Endothelial cell of umbilical vein (primary cell): ENCODE measurements around the gene FBXO7. TPM values are rescaled to one million over a fixed set of nuclear protein-coding genes. Genes with fewer than 3 reads are reported as not detected.

ENCODE experiments used
- BruUV-seq: library from RNA; stranded (reverse); fragments of 400-500 nt; replicated peaks from 2 replicates; lab custom pipeline; 2021; lab: Mats Ljungman, UMichigan
- CTCF ChIA-PET: fragments of 300-600, 350-600 bp; sonication (Branson Sonifier 250); formaldehyde crosslinking; loops from one replicate; lab custom pipeline; 2021; ENCODE audit warnings: antibody characterized with exemption, inconsistent platforms; lab: Charles Lee
- POLR2A ChIA-PET: fragments of 300-600, 350-600 bp; sonication (Branson Sonifier 250); formaldehyde crosslinking; loops from one replicate; lab custom pipeline; 2021; ENCODE audit warnings: antibody characterized with exemption, inconsistent platforms; lab: Charles Lee
- DNase-seq: peaks from one replicate; pipeline ENCODE4 v3.0.0-alpha.2; 2011; ENCODE audit warnings: low read depth, low spot score
- FAIRE-seq: peaks from 2 replicates; lab custom pipeline; 2011; peaks lifted over from hg19 to GRCh38; lab: Jason Lieb, UNC
- H2AFZ ChIP-seq: 2 replicates; pipeline ENCODE4 v1.6.0; 2012; ENCODE audit warnings: low read depth, low read length, control low read depth, inconsistent platforms
- H3K27ac ChIP-seq: 2 replicates; pipeline ENCODE4 v1.5.1; 2011; ENCODE audit warnings: low read depth, mild to moderate bottlenecking, control low read depth, low read length, moderate library complexity; ENCODE audit not compliant: insufficient read depth
- H3K27me3 ChIP-seq, 2 experiments: 2 replicates each; pipeline versions ENCODE4 v1.6.0 to v1.6.1; 2011; ENCODE audit warnings: low read length in 2 of 2, mixed read lengths in 1 of 2; ENCODE audit not compliant: control insufficient read depth in 2 of 2, insufficient read depth in 2 of 2
- H3K36me3 ChIP-seq, 2 experiments: 2 replicates in 1 of 2; 3 replicates in 1 of 2; pipeline ENCODE4 v1.5.1; 2011; ENCODE audit warnings: low read length in 2 of 2, mild to moderate bottlenecking in 1 of 2, moderate library complexity in 1 of 2; ENCODE audit not compliant: control insufficient read depth in 2 of 2, insufficient read depth in 2 of 2; ENCODE audit errors: extremely low read depth in 1 of 2
- H3K4me1 ChIP-seq: 3 replicates; pipeline ENCODE4 v1.5.1; 2011; ENCODE audit warnings: mild to moderate bottlenecking, low read length; ENCODE audit not compliant: control insufficient read depth, insufficient read depth; ENCODE audit errors: extremely low read depth
- H3K4me2 ChIP-seq: 2 replicates; pipeline ENCODE4 v1.6.1; 2011; ENCODE audit warnings: low read length, control low read depth, mixed read lengths; ENCODE audit not compliant: insufficient read depth
- H3K4me3 ChIP-seq, 3 experiments: fragments of 200-600 bp in 1 of 3; sonication (generic), shearing (Covaris generic) in 1 of 3; replicated peaks in 1 of 3; 2 replicates each; pipeline ENCODE4 v1.5.1; 2011 to 2016; ENCODE audit warnings: control low read depth in 3 of 3, low read length in 3 of 3, mild to moderate bottlenecking in 2 of 3, inconsistent platforms in 1 of 3, low read depth in 1 of 3, moderate library complexity in 1 of 3; ENCODE audit not compliant: insufficient read depth in 1 of 3
- H3K79me2 ChIP-seq: 2 replicates; pipeline ENCODE4 v1.6.0; 2012; ENCODE audit warnings: low read length, inconsistent platforms; ENCODE audit not compliant: control insufficient read depth, insufficient read depth
- H3K9ac ChIP-seq: replicated peaks from 2 replicates; pipeline ENCODE3; 2011; ENCODE audit warnings: low read length, control low read depth; ENCODE audit not compliant: insufficient read depth; ENCODE audit errors: extremely low read depth
- H3K9me1 ChIP-seq: replicated peaks from 3 replicates; pipeline ENCODE4 v1.6.0; 2011; ENCODE audit warnings: mild to moderate bottlenecking, low read length; ENCODE audit not compliant: control insufficient read depth, insufficient read depth; ENCODE audit errors: extremely low read depth
- H3K9me3 ChIP-seq: replicated peaks from 2 replicates; pipeline ENCODE4 v1.5.1; 2012; ENCODE audit warnings: low read length, inconsistent platforms; ENCODE audit not compliant: control insufficient read depth, insufficient read depth
- H4K20me1 ChIP-seq: replicated peaks from 2 replicates; pipeline ENCODE3; 2011; ENCODE audit warnings: mild to moderate bottlenecking, low read length; ENCODE audit not compliant: control insufficient read depth, insufficient read depth; ENCODE audit errors: extremely low read depth
- EZH2 ChIP-seq: IDR thresholded peaks from 2 replicates; pipeline ENCODE4 v1.6.1; 2012; ENCODE audit warnings: borderline replicate concordance, low read depth, mild to moderate bottlenecking, moderate library complexity, low read length, inconsistent platforms; ENCODE audit not compliant: severe bottlenecking
- FOS ChIP-seq: IDR thresholded peaks from 2 replicates; pipeline ENCODE4 v1.6.1; 2011; ENCODE audit warnings: mild to moderate bottlenecking, low read length, moderate library complexity, borderline replicate concordance; ENCODE audit not compliant: insufficient read depth
- GATA2 ChIP-seq: IDR thresholded peaks from 2 replicates; pipeline ENCODE4 v1.7.0; 2011; ENCODE audit warnings: low read depth, mild to moderate bottlenecking, moderate library complexity, mixed read lengths, low read length; ENCODE audit not compliant: insufficient read length, insufficient read depth
- JUN ChIP-seq: IDR thresholded peaks from 2 replicates; pipeline ENCODE4 v1.6.1; 2011; ENCODE audit warnings: borderline replicate concordance, low read depth; ENCODE audit not compliant: insufficient read length, insufficient read depth
- MYC ChIP-seq: IDR thresholded peaks from one replicate; pipeline ENCODE4 v1.6.1; 2011; ENCODE audit warnings: mild to moderate bottlenecking, low read depth, low read length
- POLR2A ChIP-seq: IDR thresholded peaks from 2 replicates; pipeline ENCODE4 v1.6.1; 2012; ENCODE audit warnings: low read depth, mild to moderate bottlenecking, control low read depth, low read length
- POLR2AphosphoS5 ChIP-seq: IDR thresholded peaks from 2 replicates; pipeline ENCODE4 v1.6.1; 2012; ENCODE audit warnings: low read depth, mild to moderate bottlenecking, control low read depth, low read length, moderate library complexity; ENCODE audit not compliant: insufficient read depth
- dilution Hi-C: fragments of 300-500 bp; cut with MboI; formaldehyde crosslinking; loops from one replicate; pipeline ENCODE4 v1.15.0; 2019; ENCODE audit warnings: low sequenced_read_pairs; ENCODE audit not compliant: extremely low pct_ligation_motif_present
- intact Hi-C: fragments of 100-400 bp; cut with micrococcal nuclease; formaldehyde crosslinking; loops from one replicate; pipeline ENCODE4 v1.10.0; 2022
- polyA plus RNA-seq, 4 experiments: library from polyadenylated mRNA; depleted of rRNA in 3 of 4; stranded (reverse) in 3 of 4; unstranded in 1 of 4; fragments of >200 nt; gene quantifications; 2 replicates each; pipeline versions ENCODE4 v1.2.1 to v1.2.3, GENCODE V29; 2011 to 2012; ENCODE audit warnings: missing spikeins in 1 of 4
- total RNA-seq: library from RNA; stranded (reverse); gene quantifications from 2 replicates; pipeline ENCODE4 v1.2.3, GENCODE V29; 2021
- TF ChIP-seq, protein P1 (sequence below), 2 donors: IDR thresholded peaks; 1 replicate in 1 of 2; 2 replicates in 1 of 2; pipeline ENCODE4 v1.5.1; 2011; ENCODE audit warnings: low read length in 2 of 2, mild to moderate bottlenecking in 2 of 2, moderate library complexity in 2 of 2, control low read depth in 1 of 2, inconsistent platforms in 1 of 2, low read depth in 1 of 2; ENCODE audit not compliant: insufficient read depth in 1 of 2; ENCODE audit errors: extremely low read depth in 1 of 2
- TF ChIP-seq, protein P2 (sequence below): IDR thresholded peaks from 2 replicates; pipeline ENCODE4 v1.6.1; 2011; ENCODE audit not compliant: insufficient read depth, insufficient read length

The FBXO7 gene
- total and polyA plus RNA-seq, 2 donors (not counting 3 experiments of a cell fraction or from before 2014, with no cell fraction given), result 81.1 to 112 TPM

DNA sequence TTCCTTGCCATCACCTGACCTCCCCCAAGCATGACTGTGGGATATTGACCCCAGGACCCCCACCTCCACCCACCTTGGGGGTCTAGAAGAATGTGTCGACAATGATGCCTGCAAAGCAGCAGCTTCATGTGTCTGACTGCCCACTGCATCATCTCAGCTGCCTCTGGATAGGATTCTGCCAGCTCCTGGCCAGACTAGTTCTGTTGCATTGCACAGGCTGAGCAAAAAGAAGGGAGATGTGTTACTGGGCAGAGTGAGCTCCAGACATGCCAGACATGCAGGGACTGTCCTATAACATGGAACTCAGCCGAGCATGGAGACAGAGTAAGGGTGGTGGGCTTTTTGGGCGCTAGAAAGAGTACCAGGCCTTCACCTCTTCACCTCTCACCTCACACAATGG lies 36.7 kb downstream of the FBXO7 start:
- TF ChIP-seq MYC (no peak), EZH2 (no peak), JUN (no peak), GATA2 (no peak), POLR2AphosphoS5 (no peak), POLR2A (no peak), FOS (no peak)
- TF ChIP-seq, protein P1, sequence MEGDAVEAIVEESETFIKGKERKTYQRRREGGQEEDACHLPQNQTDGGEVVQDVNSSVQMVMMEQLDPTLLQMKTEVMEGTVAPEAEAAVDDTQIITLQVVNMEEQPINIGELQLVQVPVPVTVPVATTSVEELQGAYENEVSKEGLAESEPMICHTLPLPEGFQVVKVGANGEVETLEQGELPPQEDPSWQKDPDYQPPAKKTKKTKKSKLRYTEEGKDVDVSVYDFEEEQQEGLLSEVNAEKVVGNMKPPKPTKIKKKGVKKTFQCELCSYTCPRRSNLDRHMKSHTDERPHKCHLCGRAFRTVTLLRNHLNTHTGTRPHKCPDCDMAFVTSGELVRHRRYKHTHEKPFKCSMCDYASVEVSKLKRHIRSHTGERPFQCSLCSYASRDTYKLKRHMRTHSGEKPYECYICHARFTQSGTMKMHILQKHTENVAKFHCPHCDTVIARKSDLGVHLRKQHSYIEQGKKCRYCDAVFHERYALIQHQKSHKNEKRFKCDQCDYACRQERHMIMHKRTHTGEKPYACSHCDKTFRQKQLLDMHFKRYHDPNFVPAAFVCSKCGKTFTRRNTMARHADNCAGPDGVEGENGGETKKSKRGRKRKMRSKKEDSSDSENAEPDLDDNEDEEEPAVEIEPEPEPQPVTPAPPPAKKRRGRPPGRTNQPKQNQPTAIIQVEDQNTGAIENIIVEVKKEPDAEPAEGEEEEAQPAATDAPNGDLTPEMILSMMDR (IDR thresholded peaks at IDR 0.05; ENCODE audit: extremely low read depth in 1 of 2, insufficient read depth in 1 of 2, low read depth in 1 of 2, low read length in 2 of 2), result no peak
- TF ChIP-seq, protein P2, sequence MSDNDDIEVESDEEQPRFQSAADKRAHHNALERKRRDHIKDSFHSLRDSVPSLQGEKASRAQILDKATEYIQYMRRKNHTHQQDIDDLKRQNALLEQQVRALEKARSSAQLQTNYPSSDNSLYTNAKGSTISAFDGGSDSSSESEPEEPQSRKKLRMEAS, result no peak
- ChIA-PET POLR2A (no interaction called here), CTCF (no interaction called here)
- H3K4me2 ChIP-seq, result no peak overlapping the region
- H3K36me3 ChIP-seq, result no peaks in the 10 kb centered on the region
- no peak overlapping the region for H3K9ac ChIP-seq
- H3K27ac ChIP-seq, result no peak overlapping the region
- no peak overlapping the region for H3K4me3 ChIP-seq
- dilution Hi-C loops (no loop called here), intact Hi-C loops (no loop called here)
- FAIRE-seq (no peak), DNase-seq (no peak)
- H3K4me1 ChIP-seq, result no peaks in the 10 kb centered on the region
- H3K27me3 ChIP-seq, result no peaks in the 10 kb centered on the region
- H4K20me1 ChIP-seq, result no peaks in the 10 kb centered on the region
- no peak overlapping the region for H2AFZ ChIP-seq
- no peaks in the 10 kb centered on the region for H3K9me1 ChIP-seq
- H3K9me3 ChIP-seq, result no peaks in the 10 kb centered on the region
- no TSS peak for BruUV-seq
- no peaks in the 10 kb centered on the region for H3K79me2 ChIP-seq
